CD14-positive monocyte (primary cell): ENCODE data around the gene KLHL10. TPM values are rescaled to one million over a fixed set of nuclear protein-coding genes. Genes with fewer than 3 reads are reported as not detected.

ENCODE experiments used
- DNase-seq, 3 donors: peaks; one replicate each; pipeline ENCODE4 v3.0.0-alpha.2; 2011 to 2022
- H2AFZ ChIP-seq: 2 replicates; pipeline ENCODE4 v1.6.0; 2012; ENCODE audit warnings: mild to moderate bottlenecking, low read depth, low read length, inconsistent platforms; ENCODE audit not compliant: insufficient read depth, poor library complexity, severe bottlenecking
- H3K27ac ChIP-seq, 2 donors: 1 replicate in 1 of 2; 2 replicates in 1 of 2; pipeline ENCODE4 v1.5.1; 2012 to 2013; ENCODE audit warnings: low read length in 2 of 2, control low read depth in 1 of 2, inconsistent platforms in 1 of 2, low read depth in 1 of 2, mild to moderate bottlenecking in 1 of 2
- H3K27me3 ChIP-seq, 2 donors: one replicate each; pipeline versions ENCODE4 v1.6.0 to v1.6.1; 2011 to 2013; ENCODE audit warnings: low read length in 2 of 2; ENCODE audit not compliant: control insufficient read depth in 2 of 2, insufficient read depth in 2 of 2
- H3K36me3 ChIP-seq, 2 donors: replicated peaks in 1 of 2; 1 replicate in 1 of 2; 2 replicates in 1 of 2; pipeline versions ENCODE4 v1.5.1 to v1.6.1; 2012 to 2013; ENCODE audit warnings: low read length in 2 of 2, control low read depth in 1 of 2, inconsistent platforms in 1 of 2, mild to moderate bottlenecking in 1 of 2; ENCODE audit not compliant: insufficient read depth in 2 of 2, control insufficient read depth in 1 of 2
- H3K4me1 ChIP-seq, 2 donors: 1 replicate in 1 of 2; 2 replicates in 1 of 2; pipeline versions ENCODE4 v1.5.1 to v1.6.1; 2012 to 2013; ENCODE audit warnings: low read length in 2 of 2, control low read depth in 1 of 2, inconsistent platforms in 1 of 2, mild to moderate bottlenecking in 1 of 2, moderate library complexity in 1 of 2; ENCODE audit not compliant: insufficient read depth in 2 of 2, control insufficient read depth in 1 of 2
- H3K4me2 ChIP-seq: replicated peaks from 2 replicates; pipeline ENCODE3; 2012; ENCODE audit warnings: low read length, moderate library complexity, mild to moderate bottlenecking; ENCODE audit not compliant: poor library complexity, severe bottlenecking; ENCODE audit errors: extremely low read depth
- H3K4me3 ChIP-seq, 3 experiments: fragments of 200-600 bp in 1 of 3; sonication (generic) in 1 of 3; replicated peaks in 1 of 3; 1 replicate in 2 of 3; 2 replicates in 1 of 3; pipeline ENCODE4 v1.5.1; 2011 to 2013; ENCODE audit warnings: low read length in 3 of 3, mild to moderate bottlenecking in 3 of 3, control low read depth in 2 of 3, low read depth in 2 of 3, inconsistent platforms in 1 of 3, moderate library complexity in 1 of 3
- H3K79me2 ChIP-seq: 2 replicates; pipeline ENCODE4 v1.6.0; 2012; ENCODE audit warnings: mild to moderate bottlenecking, control low read depth, inconsistent platforms, low read length, moderate library complexity; ENCODE audit not compliant: insufficient read depth
- H3K9ac ChIP-seq: 2 replicates; pipeline ENCODE4 v1.6.0; 2017; ENCODE audit warnings: low read length, mild to moderate bottlenecking; ENCODE audit not compliant: insufficient read depth, poor library complexity, severe bottlenecking
- H3K9me3 ChIP-seq, 2 donors: replicated peaks in 1 of 2; 1 replicate in 1 of 2; 2 replicates in 1 of 2; pipeline versions ENCODE4 v1.5.1 to v1.6.1; 2012 to 2013; ENCODE audit warnings: low read length in 2 of 2, control low read depth in 1 of 2; ENCODE audit not compliant: control insufficient read depth in 1 of 2, insufficient read depth in 1 of 2
- H4K20me1 ChIP-seq: 2 replicates; pipeline ENCODE4 v1.6.0; 2012; ENCODE audit warnings: mild to moderate bottlenecking, low read length, control low read depth, moderate library complexity; ENCODE audit not compliant: insufficient read depth
- H3K27ac Mint-ChIP-seq, 7 donors: one replicate each; pipeline ENCODE4 v1.8.0; 2020; ENCODE audit warnings: mild to moderate bottlenecking in 7 of 7, mixed read lengths in 7 of 7, moderate library complexity in 6 of 7, inconsistent platforms in 2 of 7
- H3K27me3 Mint-ChIP-seq, 3 donors: one replicate each; pipeline ENCODE4 v1.8.0; 2021 to 2022; ENCODE audit warnings: low read depth in 3 of 3, mild to moderate bottlenecking in 3 of 3, mixed read lengths in 3 of 3, moderate library complexity in 3 of 3, inconsistent platforms in 1 of 3
- H3K36me3 Mint-ChIP-seq, 2 donors: one replicate each; pipeline ENCODE4 v1.8.0; 2020; ENCODE audit warnings: mixed read lengths in 2 of 2, inconsistent platforms in 1 of 2, mild to moderate bottlenecking in 1 of 2
- H3K4me1 Mint-ChIP-seq: one replicate; pipeline ENCODE4 v1.8.0; 2020; ENCODE audit warnings: mild to moderate bottlenecking, mixed read lengths
- H3K4me3 Mint-ChIP-seq, 2 donors: one replicate each; pipeline ENCODE4 v1.8.0; 2020; ENCODE audit warnings: mild to moderate bottlenecking in 2 of 2, mixed read lengths in 2 of 2, moderate library complexity in 1 of 2
- H3K9me3 Mint-ChIP-seq, 7 donors: one replicate each; pipeline ENCODE4 v1.8.0; 2020 to 2022; ENCODE audit warnings: mixed read lengths in 7 of 7, mild to moderate bottlenecking in 6 of 7, moderate library complexity in 6 of 7, inconsistent platforms in 2 of 7
- WGBS: methylation state at CpG from one replicate; pipeline ENCODE4 v1.1.5; 2013; ENCODE audit warnings: missing lambda C conversion rate; ENCODE audit not compliant: insufficient coverage; 5-methylcytosine and 5-hydroxymethylcytosine counted together
- intact Hi-C, 2 donors: fragments of 100-400 bp; cut with micrococcal nuclease; formaldehyde crosslinking; loops; one replicate each; pipeline versions ENCODE4 v1.15.0 to v1.15.1; 2023
- polyA plus RNA-seq, 3 donors: library from polyadenylated mRNA; depleted of rRNA in 1 of 3; unstranded in 2 of 3; stranded (reverse) in 1 of 3; fragments of 300-500 nt in 2 of 3; fragments of >200 nt in 1 of 3; fragmentation: Illumina TruSeq in 2 of 3; gene quantifications; 1 replicate in 2 of 3; 2 replicates in 1 of 3; pipeline ENCODE4 v1.2.3, GENCODE V29; 2012 to 2021
- TF ChIP-seq, protein P1 (sequence below): fragments of 200-600 bp; IDR thresholded peaks from one replicate; pipeline ENCODE4 v1.8.0; 2022; ENCODE audit warnings: antibody characterized with exemption, mild to moderate bottlenecking

Gene KLHL10
- polyA plus RNA-seq, 3 donors, result 0.15 TPM; not detected in 2

DNA sequence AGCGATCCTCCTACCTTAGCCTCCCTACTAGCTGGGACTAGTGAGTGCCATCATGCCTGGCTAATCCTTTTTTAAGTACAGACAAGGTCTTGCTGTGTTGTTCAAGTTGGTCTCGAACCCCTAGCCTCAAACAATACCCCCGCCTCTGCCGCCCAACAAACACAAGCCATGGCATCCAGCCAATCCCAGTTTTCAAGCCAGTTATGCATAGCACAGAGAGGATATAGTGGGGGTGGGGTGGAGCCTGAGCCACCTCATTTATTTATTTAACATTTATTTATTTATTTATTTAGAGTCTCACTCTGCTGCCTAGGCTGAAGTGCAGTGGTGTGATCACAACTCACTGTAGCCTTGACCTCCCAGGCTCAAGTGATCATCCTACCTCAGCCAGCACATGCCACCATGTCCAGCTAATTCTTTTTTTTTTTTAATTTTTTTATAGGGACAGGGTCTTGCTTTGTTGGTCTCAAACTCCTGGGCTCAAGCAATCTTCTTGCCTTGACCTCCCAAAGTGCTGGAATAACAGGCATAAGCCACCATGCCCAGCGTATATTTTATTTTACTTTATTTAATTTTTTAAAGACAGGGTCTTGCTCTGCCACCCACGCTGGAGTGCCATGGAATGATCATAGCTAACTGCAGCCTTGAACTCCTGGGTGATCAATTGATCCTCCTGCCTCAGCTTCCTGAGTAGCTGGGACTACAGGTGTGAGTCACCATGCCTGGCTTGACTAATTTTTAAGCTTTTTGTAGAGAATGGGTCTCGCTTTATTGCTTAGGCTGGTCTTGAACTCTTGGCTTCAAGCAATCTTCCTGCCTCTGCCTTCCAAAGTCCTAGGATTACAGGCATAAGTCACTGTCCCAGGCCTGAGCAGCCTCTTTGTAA lies 53.8 kb downstream of the KLHL10 start:
- no peaks in the 10 kb centered on the region for H3K9me3 Mint-ChIP-seq
- H3K27ac Mint-ChIP-seq, result peak overlapping the region in 5 of 7 donors; percentile 18 to 73 (median 42)

DNA sequence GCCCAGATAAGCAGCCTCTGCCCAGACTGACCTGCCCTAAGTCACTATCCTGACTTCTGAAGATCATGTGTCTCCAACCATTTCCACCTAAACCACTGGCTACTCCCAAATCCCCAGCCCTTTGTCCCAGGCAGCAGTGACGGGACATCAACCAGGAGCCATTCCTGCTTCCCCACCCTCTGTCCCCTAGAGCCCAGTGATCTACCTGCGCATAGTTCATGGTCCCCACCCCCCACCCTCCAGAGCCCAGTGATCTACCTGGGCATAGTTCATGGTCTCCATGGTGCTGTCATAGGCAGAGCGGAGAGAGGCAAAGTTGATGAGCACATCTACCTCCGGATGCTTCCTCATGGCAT lies 54.4 kb downstream of the KLHL10 start:
- Mint-ChIP-seq H3K9me3 (no peaks in the 10 kb centered on the region), H3K27me3 (peaks cover 0 to 3% (median 0%) of the 10 kb centered on the region in 3 donors), H3K27ac (peak overlapping the region in 4 of 7 donors; percentile 18 to 73 (median 44)), H3K4me3 (no peak overlapping the region), H3K4me1 (no peaks in the 10 kb centered on the region), H3K36me3 (peaks cover 73 to 98% of the 10 kb centered on the region in 2 donors)
- no peaks in the 10 kb centered on the region for H3K79me2 ChIP-seq
- TF ChIP-seq, protein P1, sequence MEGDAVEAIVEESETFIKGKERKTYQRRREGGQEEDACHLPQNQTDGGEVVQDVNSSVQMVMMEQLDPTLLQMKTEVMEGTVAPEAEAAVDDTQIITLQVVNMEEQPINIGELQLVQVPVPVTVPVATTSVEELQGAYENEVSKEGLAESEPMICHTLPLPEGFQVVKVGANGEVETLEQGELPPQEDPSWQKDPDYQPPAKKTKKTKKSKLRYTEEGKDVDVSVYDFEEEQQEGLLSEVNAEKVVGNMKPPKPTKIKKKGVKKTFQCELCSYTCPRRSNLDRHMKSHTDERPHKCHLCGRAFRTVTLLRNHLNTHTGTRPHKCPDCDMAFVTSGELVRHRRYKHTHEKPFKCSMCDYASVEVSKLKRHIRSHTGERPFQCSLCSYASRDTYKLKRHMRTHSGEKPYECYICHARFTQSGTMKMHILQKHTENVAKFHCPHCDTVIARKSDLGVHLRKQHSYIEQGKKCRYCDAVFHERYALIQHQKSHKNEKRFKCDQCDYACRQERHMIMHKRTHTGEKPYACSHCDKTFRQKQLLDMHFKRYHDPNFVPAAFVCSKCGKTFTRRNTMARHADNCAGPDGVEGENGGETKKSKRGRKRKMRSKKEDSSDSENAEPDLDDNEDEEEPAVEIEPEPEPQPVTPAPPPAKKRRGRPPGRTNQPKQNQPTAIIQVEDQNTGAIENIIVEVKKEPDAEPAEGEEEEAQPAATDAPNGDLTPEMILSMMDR, result no peak
- no peak overlapping the region for H3K27ac ChIP-seq
- no peaks in the 10 kb centered on the region for H3K9me3 ChIP-seq
- H2AFZ ChIP-seq, result no peak overlapping the region
- no peaks in the 10 kb centered on the region for H4K20me1 ChIP-seq
- no peaks in the 10 kb centered on the region for H3K27me3 ChIP-seq
- DNase-seq, result no peak
- no peak overlapping the region for H3K4me3 ChIP-seq
- 100% methylated on average over 4 of the region's 4 CpGs for whole genome bisulfite sequencing
- no peak overlapping the region for H3K9ac ChIP-seq
- peaks cover 85 to 95% of the 10 kb centered on the region in 2 donors for H3K36me3 ChIP-seq
- no peak overlapping the region for H3K4me2 ChIP-seq
- H3K4me1 ChIP-seq, result no peaks in the 10 kb centered on the region
- intact Hi-C loops, result no loop called here

More for the DNA sequence above, 53.8 kb downstream of the KLHL10 start:
- no peak overlapping the region for H3K9ac ChIP-seq
- H3K79me2 ChIP-seq, result no peaks in the 10 kb centered on the region
- no peaks in the 10 kb centered on the region for H3K9me3 ChIP-seq
- peaks cover 71 to 98% of the 10 kb centered on the region in 2 donors for H3K36me3 Mint-ChIP-seq
- H3K4me3 Mint-ChIP-seq, result no peak overlapping the region
- WGBS, result 100% methylated on average over 3 of the region's 7 CpGs
- no peaks in the 10 kb centered on the region for H3K4me1 ChIP-seq
- H3K27ac ChIP-seq, result no peak overlapping the region
- H3K4me2 ChIP-seq, result no peak overlapping the region
- peaks cover 84 to 95% of the 10 kb centered on the region in 2 donors for H3K36me3 ChIP-seq
- DNase-seq, result no peak
- TF ChIP-seq, protein P1, result no peak
- no peaks in the 10 kb centered on the region for H4K20me1 ChIP-seq
- H3K27me3 ChIP-seq, result no peaks in the 10 kb centered on the region
- H3K27me3 Mint-ChIP-seq, result peaks cover 0 to 3% (median 0%) of the 10 kb centered on the region in 3 donors
- no peak overlapping the region for H3K4me3 ChIP-seq
- intact Hi-C loops, result no loop called here
- H2AFZ ChIP-seq, result no peak overlapping the region
- H3K4me1 Mint-ChIP-seq, result no peaks in the 10 kb centered on the region
